ENCODE measurements around the gene TMCO4. TPM values are rescaled to one million over a fixed set of nuclear protein-coding genes. Genes with fewer than 3 reads are reported as not detected.
A peak's percentile ranks its signal among the peaks of the same experiment; 100 is the strongest.

The TMCO4 gene
- total RNA-seq, 1 experiment from 2014 or later, result 19.7 TPM

- Histone ChIP-seq H3F3A (ENCODE audit: low read length, unreplicated experiment) (no peaks in the 10 kb centered on the region), H3K4me1 (ENCODE audit: insufficient read depth, low read length) (peaks cover 29% of the 10 kb centered on the region), H3K27me3 (ENCODE audit: low read length) (no peaks in the 10 kb centered on the region), H3K79me2 (ENCODE audit: low read length) (no peaks in the 10 kb centered on the region), H3K4me2 (ENCODE audit: low read length) (peak overlapping the region; percentile 41), H3K36me3 (ENCODE audit: low read depth, low read length) (no peaks in the 10 kb centered on the region), H3K4me3 (ENCODE audit: low read length) (no peak overlapping the region), H3K9me2 (replicated peaks; ENCODE audit: low read length) (no peaks in the 10 kb centered on the region), H2AFZ (ENCODE audit: low read length) (peak overlapping the region; percentile 51), H4K20me1 (ENCODE audit: low read length) (no peaks in the 10 kb centered on the region), H3K9ac (ENCODE audit: low read length) (peak overlapping the region; percentile 48; the same call in 1 of the 2 replicates), H3K27ac (ENCODE audit: low read length) (peak overlapping the region; percentile 90), H3K9me3 (ENCODE audit: low read length) (no peaks in the 10 kb centered on the region)
- ChIA-PET POLR2A (ENCODE audit: unreplicated experiment) (no interaction called here), CTCF (interaction anchor here (0.6 to 1.1 kb wide), 3 partner anchors 14 to 129 kb away, joined by 3 to 6 read pairs (median 4); no protein-coding TSS in a partner anchor)
- no peak for TF ChIP-seq EZH2 (IDR thresholded peaks at IDR 0.05; ENCODE audit: low read length, unreplicated experiment)
- no peak for TF ChIP-seq CTCF (conservative IDR thresholded peaks at IDR 0.05; ENCODE audit: low read depth, low read length)
- TF ChIP-seq EZH2phosphoT487 (IDR thresholded peaks at IDR 0.05; ENCODE audit: borderline replicate concordance, low read length), result no peak
- peak; percentile 90 for ATAC-seq
- intact Hi-C loops (cut with micrococcal nuclease), result no loop called here
- peak; percentile 94 for DNase-seq
- BruUV-seq (replicated peaks), result no TSS peak
Measured at GRCh38 chr1:19765623-19766022, 34.1 kb downstream of the TMCO4 start.

GRCh38 chr1:19764848-19765247 is 34.9 kb downstream of the TMCO4 start:
- intact Hi-C loops (cut with micrococcal nuclease), result no loop called here
- H3K27me3 ChIP-seq (ENCODE audit: low read length), result no peaks in the 10 kb centered on the region
- no peaks in the 10 kb centered on the region for H3K9me2 ChIP-seq (replicated peaks; ENCODE audit: low read length)
- no peak for ATAC-seq
- DNase-seq, result no peak
- peak overlapping the region; percentile 48; the same call in 1 of the 2 replicates for H3K9ac ChIP-seq (ENCODE audit: low read length)
- peak overlapping the region; percentile 51; the same call in 1 of the 2 replicates for H2AFZ ChIP-seq (ENCODE audit: low read length)
- no peak for TF ChIP-seq CTCF (conservative IDR thresholded peaks at IDR 0.05; ENCODE audit: low read depth, low read length)
- no peak for TF ChIP-seq EZH2 (IDR thresholded peaks at IDR 0.05; ENCODE audit: low read length, unreplicated experiment)
- no peak for TF ChIP-seq EZH2phosphoT487 (IDR thresholded peaks at IDR 0.05; ENCODE audit: borderline replicate concordance, low read length)
- H3K27ac ChIP-seq (ENCODE audit: low read length), result peak overlapping the region; percentile 90
- ChIA-PET POLR2A (ENCODE audit: unreplicated experiment) (no interaction called here), CTCF (interaction anchor here (1.1 kb wide), 1 partner anchor 108 kb away, joined by 6 read pairs; no protein-coding TSS in a partner anchor)
- H3F3A ChIP-seq (ENCODE audit: low read length, unreplicated experiment), result no peaks in the 10 kb centered on the region
- H3K9me3 ChIP-seq (ENCODE audit: low read length), result no peaks in the 10 kb centered on the region
- H4K20me1 ChIP-seq (ENCODE audit: low read length), result no peaks in the 10 kb centered on the region
- no peak overlapping the region for H3K4me3 ChIP-seq (ENCODE audit: low read length)
- H3K4me2 ChIP-seq (ENCODE audit: low read length), result peak overlapping the region; percentile 38
- BruUV-seq (replicated peaks), result no TSS peak
- H3K4me1 ChIP-seq (ENCODE audit: insufficient read depth, low read length), result peaks cover 21% of the 10 kb centered on the region
- no peaks in the 10 kb centered on the region for H3K79me2 ChIP-seq (ENCODE audit: low read length)
- H3K36me3 ChIP-seq (ENCODE audit: low read depth, low read length), result no peaks in the 10 kb centered on the region

- DNase-seq (peak; percentile 57), ATAC-seq (peak; percentile 19)
- H4K20me1 ChIP-seq (ENCODE audit: low read length), result no peaks in the 10 kb centered on the region
- no peaks in the 10 kb centered on the region for H3K9me3 ChIP-seq (ENCODE audit: low read length)
- no peaks in the 10 kb centered on the region for H3K9me2 ChIP-seq (replicated peaks; ENCODE audit: low read length)
- no peak overlapping the region for H3K4me2 ChIP-seq (ENCODE audit: low read length)
- POLR2A ChIA-PET (ENCODE audit: unreplicated experiment), result no interaction called here
- CTCF ChIA-PET, result interaction anchor here (0.7 to 1.1 kb wide), 2 partner anchors 11 to 110 kb away, joined by 3 read pairs; no protein-coding TSS in a partner anchor
- no peaks in the 10 kb centered on the region for H3K27me3 ChIP-seq (ENCODE audit: low read length)
- H3K4me3 ChIP-seq (ENCODE audit: low read length), result no peak overlapping the region
- intact Hi-C loops (cut with micrococcal nuclease), result loop anchor here (1.0 to 2.0 kb wide), 2 partner anchors 47 to 110 kb away; no protein-coding TSS in a partner anchor
- H3F3A ChIP-seq (ENCODE audit: low read length, unreplicated experiment), result no peaks in the 10 kb centered on the region
- TF ChIP-seq CTCF (conservative IDR thresholded peaks at IDR 0.05; ENCODE audit: low read depth, low read length), result peak; percentile 93
- TF ChIP-seq EZH2phosphoT487 (IDR thresholded peaks at IDR 0.05; ENCODE audit: borderline replicate concordance, low read length), result no peak
- no peak for TF ChIP-seq EZH2 (IDR thresholded peaks at IDR 0.05; ENCODE audit: low read length, unreplicated experiment)
- no peak overlapping the region for H2AFZ ChIP-seq (ENCODE audit: low read length)
- no peaks in the 10 kb centered on the region for H3K79me2 ChIP-seq (ENCODE audit: low read length)
- no peak overlapping the region for H3K27ac ChIP-seq (ENCODE audit: low read length)
- H3K9ac ChIP-seq (ENCODE audit: low read length), result no peak overlapping the region
- H3K36me3 ChIP-seq (ENCODE audit: low read depth, low read length), result no peaks in the 10 kb centered on the region
- H3K4me1 ChIP-seq (ENCODE audit: insufficient read depth, low read length), result peaks cover 32% of the 10 kb centered on the region
- no TSS peak for BruUV-seq (replicated peaks)
Measured at GRCh38 chr1:19762175-19762779, 37.4 kb downstream of the TMCO4 start.
